Inflammatory macrophage treated with lipopolysaccharide for 1 hour (primary cell): Measurements from ENCODE around the gene DLGAP1.
"Not testable (repeated sequence)": the region's sequence is repeated elsewhere in the genome, so short reads cannot be mapped to it uniquely, and the experiment has no call there.

Source experiments
- DNase-seq, 2 donors: peaks; one replicate each; pipeline ENCODE4 v3.0.0-alpha.2; 2020 to 2022

DLGAP1 gene

DNA sequence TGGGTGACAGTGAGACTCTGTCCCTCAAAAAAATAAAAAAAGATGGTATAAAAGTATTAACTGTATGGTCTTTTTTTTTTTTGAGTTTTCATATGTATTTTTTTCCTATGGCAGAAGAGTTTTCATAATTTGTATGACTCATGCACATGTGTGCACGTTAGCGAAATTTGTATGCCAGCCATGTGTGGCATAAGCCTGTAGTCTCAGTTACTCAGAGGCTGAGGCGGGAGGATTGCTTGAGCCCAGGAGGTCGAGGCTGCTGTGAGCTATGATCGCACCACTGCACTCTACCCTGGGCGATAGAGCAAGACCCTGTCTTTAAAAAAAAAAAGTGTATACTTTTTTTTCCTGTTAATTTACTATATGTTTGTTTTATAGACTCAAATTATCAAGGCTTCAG is 844.3 kb downstream of the DLGAP1 start:
- peak in 1 of 2 donors; percentile 20 for DNase-seq

DNA sequence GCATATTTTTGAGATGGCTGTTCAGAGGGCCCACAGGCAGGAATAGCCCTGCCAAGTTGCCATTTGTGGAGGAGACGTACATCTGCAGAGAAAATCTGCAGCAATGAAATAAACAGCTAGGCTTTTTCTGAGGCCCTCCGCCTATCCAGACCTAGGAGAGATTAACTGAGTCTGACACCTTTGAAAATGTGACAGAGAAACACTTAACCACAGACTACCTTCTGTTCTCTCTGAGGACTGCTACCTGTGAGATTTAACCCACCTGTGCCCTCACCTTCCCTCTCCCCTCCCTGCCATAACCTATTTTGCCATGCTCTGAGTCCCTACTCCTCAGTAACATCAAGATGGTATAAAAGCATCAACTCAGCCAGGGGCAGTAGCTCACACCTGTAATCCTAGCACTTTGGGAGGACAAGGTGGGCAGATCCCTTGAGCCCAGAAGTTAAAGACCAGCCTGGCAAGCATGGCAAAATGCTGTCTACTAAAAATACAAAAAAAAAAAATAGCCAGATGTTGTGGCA is 844.9 kb downstream of the DLGAP1 start:
- no peak for DNase-seq

DNA sequence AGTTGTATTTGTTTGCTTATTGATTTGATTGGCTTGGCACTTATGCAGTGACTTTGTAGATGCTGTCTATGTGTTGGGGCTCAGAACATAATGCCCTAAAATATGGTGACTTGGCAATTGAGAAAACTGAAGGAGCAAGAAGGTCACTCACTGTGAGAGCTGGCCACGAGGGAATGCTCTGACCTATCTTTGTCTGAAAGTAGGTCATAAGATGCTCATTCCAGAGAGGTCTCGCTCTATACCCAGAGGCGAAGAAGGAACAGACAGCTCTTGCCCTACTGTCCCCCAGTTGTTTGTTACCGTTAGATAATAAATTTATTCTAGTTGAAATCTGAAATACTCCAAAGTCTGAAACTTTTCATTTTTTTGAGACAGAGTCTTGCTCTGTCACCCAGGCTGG is 846.6 kb downstream of the DLGAP1 start:
- DNase-seq, result no peak

DNA sequence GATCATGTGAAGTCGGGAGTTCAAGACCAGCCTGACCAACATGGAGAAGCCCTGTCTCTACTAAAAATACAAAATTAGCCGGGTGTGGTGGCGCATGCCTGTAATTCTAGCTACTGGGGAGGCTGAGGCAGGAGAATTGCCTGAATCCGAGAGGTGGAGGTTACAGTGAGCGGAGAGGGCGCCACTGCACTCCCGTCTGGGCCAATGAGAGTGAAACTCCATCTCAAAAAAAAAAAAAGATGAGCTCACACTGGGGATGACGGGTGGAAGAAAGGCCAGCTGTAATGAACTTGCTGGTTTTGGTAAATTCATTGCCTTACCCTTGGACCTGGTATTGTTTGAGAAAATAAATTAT is 847.0 kb downstream of the DLGAP1 start:
- DNase-seq, result not testable (repeated sequence)

DNA sequence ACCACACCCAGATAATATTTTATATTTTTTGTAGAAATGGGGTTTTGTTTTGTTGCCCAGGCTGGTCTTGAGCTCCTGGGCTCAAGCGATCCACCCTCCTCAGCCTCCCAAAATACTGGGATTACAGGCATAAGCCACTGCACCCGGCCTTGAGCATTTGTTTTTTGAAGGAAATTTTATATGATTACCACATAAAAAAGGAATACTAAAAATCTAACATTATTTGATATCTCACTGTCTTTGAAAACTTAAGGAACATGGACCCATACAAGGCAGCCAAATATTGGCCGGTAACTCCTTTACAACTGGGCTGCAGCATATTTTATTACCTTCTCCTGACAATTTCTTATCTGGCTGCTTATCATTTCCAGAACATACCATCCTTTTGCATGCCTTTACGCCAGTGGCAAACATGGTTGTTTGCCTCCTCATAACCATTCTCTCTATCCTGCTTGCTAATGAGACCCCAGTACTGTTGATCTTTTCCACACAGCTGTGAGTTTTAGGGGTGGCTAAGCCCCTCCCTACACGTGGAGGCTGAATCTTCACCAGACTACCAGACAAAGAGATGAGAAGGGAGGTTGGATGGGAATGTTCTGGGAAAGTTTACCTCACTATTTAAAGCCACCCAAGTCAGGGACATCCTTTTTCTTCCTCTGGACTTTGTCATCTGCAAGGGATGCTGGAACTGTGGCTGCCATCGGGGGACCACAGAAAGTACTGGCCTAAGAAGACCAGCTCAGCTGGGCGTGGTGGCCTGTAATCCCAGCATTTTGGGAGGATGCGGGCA is 847.6 kb downstream of the DLGAP1 start:
- DNase-seq, result no peak

DNA sequence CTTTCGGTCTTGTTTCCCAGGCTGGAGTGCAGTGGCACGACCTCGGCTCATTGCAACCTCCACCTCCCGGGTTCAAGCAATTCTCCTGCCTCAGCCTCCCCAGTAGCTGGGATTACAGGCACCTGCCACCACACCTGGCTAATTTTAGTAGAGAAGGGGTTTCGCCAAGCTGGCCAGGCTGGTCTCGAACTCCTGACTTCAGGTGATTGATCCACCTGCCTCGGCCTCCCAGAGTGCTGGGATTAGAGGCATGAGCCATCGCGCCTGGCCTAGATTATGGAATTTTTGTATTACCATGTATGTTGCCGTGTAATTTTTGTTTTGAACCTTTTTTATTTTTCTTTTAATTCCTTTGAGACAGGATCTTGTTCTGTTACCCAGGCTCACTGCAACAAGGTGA is 848.2 kb downstream of the DLGAP1 start:
- DNase-seq, result not testable (repeated sequence)

DNA sequence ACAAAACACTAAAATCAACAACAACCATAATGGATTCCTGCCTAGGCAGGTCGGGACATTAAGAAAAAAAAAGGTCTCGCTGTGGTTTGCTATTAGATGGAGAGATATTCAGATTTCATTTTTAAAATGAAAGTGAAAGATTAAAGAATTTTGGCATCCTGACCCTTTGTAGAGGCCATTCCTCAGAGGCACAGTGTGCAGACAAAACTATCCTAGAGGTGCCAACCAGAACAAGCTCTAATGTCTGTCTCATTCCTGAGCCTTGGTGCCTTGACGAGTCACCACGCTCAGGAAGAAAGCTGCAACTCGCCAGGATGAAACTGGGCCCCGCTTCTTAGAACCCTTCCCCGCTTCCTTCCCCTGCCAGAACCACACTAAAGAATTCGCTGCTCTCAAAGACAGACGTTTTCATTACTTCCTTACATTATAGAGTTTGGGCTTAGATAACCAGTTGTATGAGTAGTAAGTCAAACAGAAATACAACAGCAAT is 849.1 kb downstream of the DLGAP1 start:
- DNase-seq, result peak in 1 of 2 donors; percentile 26

DNA sequence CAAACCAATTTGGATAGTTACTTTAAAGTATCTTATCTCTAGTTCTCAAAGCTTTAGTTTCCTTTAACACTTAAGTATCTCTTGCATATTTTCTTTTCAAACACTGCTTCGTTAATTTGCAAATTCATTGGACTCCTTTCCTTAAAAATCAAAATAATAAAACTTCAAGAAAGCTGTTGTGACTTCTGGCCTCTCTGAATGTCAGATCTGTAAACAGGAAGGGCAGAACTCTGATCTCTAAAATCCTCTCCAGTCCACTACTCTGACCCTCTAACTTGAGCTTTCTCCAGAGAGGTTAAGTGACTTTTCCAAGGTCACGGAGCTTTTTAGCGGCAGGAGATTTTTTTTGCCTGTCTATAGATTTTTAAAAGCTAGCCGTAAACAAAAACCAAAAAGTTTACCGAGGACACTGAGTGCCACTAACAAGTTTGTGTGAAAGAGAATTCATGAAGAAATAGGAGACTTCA is 849.6 kb downstream of the DLGAP1 start:
- peak in 1 of 2 donors; percentile 20 for DNase-seq

DNA sequence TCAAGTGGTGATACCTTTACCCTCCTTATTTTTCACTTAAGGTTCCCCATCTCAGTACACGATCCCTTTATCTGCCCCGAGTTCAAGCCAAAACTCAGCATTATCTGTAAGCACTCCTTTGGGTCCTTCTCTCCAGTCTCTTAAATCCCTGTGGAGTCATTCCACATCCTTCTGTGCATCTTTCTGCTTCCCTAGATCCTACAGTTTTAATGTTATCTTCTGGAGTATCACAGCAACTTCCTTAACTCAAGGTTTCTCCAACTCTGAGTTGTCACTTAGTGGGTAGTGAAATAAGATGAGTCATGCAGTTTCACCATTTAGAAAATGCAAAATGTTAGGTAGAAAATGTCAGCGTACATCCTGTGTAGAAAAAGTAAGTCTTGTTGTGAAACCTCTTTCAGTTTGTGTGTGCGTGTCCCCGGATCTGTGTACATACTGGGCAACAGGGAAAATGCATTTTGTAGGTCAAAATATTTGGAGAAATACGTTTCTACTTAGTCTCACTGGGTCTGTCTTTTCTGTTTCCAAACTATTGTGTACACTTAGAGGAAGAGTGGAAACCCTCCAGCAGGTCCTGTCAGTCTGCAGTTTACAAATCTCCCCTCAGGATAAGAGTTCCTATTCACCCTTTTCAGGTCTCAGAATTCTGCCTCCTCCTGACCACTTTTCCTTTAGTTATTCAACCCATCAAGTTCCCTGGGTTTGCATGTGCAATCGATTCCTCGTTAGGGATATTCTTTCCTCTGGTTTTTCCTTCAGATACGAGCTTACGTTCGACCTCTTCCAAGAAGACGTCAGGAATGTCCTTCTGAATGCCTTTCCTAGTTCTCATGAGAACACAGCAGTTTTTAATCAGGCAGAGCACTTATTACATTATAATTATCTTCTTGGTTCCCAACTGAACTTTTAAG is 850.4 kb downstream of the DLGAP1 start:
- peak; percentile 88 to 90 for DNase-seq

DNA sequence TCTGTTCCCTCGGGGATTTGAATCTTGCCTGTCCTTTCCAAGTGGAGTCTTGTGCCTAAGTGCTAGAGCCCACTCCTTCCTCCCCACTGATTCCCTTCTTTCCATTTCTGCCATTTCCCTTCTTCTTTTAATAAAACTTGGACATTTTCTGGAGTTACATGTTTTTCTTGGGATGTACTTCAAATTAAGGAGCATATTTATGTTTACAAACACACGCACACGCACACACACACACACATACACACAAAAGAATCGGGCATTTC is 850.9 kb downstream of the DLGAP1 start:
- DNase-seq, result peak in 1 of 2 donors; percentile 17

DNA sequence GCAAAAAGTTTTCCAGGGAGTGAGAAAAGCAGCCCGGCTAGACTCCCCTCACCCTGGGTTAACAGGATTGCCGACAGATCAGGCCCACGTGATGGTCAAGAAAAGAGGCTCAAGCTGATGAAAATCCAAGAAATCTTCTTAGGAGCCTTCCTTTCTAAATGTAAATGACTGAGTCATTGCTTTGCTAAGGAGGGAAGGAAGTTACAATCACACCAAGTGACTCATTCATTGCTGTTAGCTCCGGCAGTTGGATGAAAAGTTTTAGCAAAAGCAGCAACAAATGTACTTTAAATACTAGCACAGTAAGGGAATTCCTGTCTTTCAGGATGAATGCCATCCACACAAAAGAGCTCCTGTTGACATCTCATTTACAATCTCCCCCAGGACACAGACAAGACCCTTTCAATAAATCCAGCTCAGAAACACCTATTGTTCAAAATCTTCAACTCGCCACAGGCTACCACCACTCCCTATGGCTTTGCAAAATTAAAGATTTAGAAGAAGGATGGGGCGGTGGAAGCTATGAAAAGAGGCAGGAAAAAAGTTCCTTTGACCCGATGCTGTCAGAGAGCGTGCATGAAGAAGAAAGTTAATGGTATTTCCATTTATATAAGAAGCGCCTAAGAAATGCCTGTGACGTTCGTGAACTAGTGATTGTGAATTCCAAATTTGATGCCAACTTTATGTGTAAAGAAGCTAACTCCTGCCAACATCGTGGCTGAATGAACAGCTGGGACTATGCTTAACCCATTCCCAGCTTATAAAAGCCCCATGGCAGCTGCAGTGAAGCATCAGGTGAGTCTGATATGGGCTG is 851.5 kb downstream of the DLGAP1 start:
- peak; percentile 90 to 95 for DNase-seq

DNA sequence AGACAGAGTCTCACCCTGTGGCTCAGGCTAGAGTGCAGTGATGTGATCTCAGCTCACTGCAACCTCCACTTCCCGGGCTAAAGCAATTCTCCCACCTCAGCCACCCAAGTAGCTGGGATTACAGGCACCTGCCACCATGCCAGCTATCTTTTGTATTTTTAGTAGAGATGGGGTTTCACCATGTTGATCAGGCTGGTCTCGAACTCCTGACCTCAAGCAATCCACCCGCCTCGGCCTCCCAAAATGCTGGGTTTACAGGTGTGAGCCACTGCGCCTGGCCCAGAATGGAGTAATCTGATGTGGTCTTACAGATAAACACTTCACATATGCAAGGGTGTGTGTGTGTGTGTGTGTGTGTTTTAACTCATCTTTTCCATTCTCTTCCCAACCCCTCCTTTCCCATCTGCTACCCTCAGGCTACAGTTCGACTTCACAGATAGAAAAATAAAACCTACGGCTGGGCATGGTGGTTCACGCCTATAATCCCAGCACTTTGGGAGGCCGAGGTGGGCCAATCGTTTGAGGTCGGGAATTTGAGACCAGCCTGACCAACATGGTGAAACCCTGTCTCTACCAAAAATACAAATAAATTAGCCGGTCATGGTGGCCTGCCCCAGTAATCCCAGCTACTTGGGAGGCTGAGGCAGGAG is 853.9 kb downstream of the DLGAP1 start:
- not testable (repeated sequence) for DNase-seq

DNA sequence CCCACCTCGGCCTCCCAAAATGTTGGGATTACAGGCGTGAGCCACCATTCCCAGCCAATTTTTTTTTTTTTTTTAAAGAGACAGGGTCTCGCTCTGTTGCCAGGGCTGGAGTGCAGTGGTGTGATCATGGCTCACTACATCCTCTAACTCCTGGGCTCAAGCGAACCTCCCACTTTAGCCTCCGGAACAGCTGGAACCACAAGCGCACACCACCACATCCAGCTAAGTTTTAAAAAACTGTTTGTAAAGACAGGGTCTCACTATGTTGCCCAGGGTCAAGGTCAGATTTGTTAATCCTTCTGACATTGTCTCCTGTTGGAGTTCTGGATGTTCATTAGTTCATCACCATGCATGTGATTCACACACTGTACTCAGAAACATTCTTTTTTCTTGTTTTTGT is 855.2 kb downstream of the DLGAP1 start:
- no peak for DNase-seq

DNA sequence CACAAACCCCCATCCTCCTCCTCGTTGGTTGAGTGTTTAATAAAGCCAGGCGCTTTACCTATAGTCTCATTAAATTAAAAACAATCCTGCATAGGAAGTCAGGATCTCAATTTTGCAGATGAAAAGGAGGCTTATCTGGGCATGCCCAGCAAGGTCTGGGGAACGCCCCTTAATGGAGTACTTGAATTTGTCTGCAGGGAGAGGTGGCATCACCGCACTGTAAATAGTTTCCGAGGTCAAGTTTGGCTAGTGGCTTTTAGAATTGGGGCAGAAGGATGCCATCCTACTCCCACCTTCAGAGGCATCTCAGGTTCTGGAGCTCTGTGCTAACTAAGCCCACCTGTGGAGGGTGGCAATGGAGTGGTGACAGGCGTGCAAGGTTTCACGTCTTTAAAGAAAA is 855.9 kb downstream of the DLGAP1 start:
- no peak for DNase-seq

DNA sequence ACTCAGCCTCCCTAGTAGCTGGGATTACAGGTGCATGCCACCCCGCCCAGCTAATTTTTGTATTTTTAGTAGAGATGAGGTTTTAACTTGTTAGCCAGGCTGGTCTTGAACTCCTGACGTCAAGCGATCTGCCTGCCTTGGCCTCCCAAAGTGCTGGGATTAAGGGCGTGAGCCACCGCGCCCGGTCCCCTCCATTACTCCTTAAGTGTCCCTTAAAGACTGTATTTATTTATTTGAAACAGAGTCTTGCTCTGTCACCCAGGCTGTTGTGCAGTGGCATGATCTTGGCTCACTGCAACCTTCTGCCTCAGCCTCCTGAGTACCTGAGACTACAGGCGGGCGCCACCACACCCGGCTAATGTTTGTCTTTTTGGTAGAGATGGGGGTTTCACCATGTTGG is 856.5 kb downstream of the DLGAP1 start:
- DNase-seq, result no peak

DNA sequence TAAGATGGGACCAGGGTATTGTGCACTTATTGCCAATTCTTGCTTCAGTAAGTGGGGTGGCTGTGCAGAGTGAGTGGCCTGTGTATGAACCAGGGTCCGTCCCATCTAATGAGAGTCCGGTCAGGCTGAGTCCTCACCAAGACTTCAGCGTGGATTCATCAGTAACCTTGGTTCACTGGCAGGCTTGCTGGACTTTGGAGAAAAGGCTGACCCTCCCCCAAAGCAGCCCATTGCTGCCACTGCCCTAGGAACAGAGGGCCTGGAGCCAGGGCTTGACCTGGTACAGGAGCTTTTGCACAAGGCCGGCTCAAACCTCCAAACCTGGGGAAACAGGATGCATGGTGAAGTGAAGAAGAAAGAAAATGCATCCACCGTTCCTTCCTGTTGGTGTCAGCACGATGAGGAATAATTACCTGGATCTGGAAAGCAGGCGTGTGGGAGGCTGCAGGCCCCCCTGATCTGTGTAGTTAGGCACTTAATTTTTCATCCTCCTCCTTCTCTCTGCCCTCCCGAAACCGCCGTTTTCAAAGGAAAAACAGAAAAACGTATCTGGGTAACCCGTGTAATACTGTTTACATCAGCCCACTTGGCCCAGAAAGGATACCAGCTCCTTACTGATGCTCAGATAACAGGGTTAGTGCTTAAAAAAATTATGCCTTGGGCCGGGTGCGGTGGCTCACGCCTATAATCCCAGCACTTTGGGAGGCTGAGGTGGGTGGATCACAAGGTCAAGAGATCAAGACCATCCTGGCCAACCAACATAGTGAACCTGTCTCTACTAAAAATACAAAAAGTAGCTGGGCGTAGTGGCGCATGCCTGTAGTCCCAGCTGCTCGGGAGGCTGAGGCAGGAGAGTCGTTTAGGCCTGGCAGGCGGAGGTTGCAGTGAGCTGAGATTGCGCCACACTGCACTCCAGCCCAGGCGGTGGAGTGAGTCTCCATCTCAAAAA is 857.4 kb downstream of the DLGAP1 start:
- no peak for DNase-seq

DNA sequence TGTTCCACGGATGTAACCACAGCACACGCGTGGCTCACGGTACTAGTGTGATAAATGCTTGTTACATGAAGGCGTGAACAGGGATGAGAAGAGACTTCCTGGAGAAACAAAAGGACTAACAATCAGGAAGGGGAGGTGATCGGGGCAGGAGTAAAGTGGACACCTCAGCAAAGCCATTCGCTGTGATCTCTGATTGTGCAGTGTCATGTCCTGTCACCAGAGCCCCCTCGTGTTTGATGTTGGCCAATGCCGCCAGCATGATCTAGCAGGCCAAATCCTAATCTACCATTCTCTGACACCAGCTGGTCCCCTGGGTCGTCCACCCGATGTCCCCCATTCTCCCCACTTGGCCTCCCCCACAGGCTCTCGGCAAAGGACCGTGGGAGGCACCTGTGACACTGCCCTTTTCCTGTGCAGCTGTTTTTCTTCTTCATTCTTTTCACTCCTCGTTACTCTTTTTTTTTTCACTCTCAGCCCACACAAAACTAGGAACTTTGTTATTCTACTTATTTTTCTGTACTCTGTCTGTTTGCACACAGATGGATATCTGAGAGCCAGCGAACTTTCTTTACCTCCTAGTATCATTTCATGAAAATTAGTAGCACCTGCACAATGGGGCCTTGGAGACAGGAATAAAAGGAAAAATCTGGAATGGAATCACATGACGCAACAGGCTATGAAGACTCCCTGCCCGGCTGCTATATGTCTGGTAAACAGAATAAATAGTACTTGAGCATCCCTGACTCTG is 858.3 kb downstream of the DLGAP1 start:
- DNase-seq, result peak; percentile 54 to 78

DNA sequence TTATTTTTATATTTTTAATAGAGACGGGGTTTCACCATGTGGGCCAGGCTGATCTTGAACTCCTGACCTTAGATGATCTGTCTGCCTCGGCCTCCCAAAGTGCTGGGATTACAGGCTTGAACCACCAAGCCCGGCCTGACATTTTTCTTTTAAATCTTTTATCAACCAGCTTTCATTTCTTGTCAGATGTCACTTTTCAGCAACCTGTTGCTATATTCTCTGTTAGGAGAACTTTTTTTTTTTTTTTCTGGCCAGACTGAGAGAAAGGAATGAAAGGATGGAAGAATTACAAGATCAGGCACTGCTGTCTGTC is 858.8 kb downstream of the DLGAP1 start:
- DNase-seq, result no peak

DNA sequence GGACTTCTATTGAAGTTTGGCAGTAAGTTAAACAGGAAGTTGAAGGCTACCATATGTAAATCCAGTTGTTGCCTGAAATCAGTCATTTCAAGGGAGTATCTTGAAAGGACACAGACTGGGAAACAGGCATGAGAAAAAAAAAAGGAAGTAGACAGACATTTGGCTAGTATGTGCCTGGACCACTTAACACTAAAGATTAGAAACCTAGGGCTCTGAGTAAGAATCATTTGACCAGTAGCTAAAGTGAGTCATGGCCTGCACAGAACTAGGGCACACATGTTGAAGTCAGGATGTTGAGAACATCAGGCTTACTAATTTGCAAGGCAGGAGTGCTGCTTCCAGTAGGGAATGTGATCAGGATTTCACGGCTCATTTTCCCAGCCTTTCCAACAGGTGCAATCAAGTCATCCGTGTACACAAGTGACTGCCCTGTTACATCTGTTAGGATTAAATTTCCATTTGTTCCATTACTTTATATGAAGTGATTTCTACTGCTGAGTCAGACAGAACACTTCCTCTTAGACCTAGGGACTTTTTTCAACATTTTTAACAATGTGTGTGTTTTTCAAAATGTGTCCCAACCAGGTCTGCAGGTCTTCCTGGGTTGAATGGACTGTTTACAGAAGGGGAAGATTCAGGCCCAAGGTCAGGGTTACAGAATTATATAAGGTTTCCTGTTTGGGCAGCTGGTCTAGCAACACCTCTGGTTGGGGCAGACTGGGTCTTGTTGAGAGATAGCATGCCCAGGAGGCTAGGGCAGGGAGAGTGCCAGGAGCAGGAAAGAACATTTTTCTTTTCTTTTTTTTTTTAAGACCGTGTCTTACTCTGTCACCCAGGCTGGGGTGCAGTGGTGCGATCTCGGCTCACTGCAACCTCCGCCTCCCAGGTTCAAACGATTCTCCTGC is 859.5 kb downstream of the DLGAP1 start:
- peak; percentile 85 to 97 for DNase-seq
